Peyer's patch (tissue), 4 donors: ENCODE data around the gene WDR46.

Source experiments
- POLR2A ChIP-seq, 2 donors: fragments of 450-650 bp; IDR thresholded peaks; one replicate each; pipeline ENCODE4 v1.5.1; 2017; ENCODE audit warnings: antibody characterized with exemption in 2 of 2, mild to moderate bottlenecking in 2 of 2, moderate library complexity in 2 of 2
- TF ChIP-seq, protein P1 (sequence below), 6 experiments: fragments of 450-650 bp in 4 of 6; fragments of 200-600 bp in 2 of 6; sonication (generic) in 1 of 6; IDR thresholded peaks; one replicate each; pipeline ENCODE4 v1.5.1; 2017 to 2019; ENCODE audit warnings: antibody characterized with exemption in 6 of 6, mild to moderate bottlenecking in 3 of 6, moderate library complexity in 1 of 6

DNA sequence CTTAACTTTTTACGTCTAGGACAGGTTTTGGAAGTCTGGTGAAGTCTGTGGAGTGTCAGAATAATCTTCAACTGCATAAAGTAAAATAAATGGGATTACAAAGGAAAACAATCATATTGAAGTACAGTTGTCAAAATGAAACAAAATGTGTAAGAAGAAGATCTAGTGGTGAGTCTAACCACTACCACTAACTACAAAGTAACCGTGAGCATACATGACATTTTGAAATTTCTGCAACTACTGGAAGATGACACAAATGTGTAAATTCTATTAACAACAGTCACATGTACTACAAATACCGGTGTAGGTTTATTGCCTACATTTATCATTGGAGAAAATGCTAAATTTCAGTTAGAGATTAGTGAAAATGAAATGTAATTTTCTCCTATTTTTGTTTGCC lies 47.1 kb downstream of the WDR46 start:
- TF ChIP-seq, protein P1, sequence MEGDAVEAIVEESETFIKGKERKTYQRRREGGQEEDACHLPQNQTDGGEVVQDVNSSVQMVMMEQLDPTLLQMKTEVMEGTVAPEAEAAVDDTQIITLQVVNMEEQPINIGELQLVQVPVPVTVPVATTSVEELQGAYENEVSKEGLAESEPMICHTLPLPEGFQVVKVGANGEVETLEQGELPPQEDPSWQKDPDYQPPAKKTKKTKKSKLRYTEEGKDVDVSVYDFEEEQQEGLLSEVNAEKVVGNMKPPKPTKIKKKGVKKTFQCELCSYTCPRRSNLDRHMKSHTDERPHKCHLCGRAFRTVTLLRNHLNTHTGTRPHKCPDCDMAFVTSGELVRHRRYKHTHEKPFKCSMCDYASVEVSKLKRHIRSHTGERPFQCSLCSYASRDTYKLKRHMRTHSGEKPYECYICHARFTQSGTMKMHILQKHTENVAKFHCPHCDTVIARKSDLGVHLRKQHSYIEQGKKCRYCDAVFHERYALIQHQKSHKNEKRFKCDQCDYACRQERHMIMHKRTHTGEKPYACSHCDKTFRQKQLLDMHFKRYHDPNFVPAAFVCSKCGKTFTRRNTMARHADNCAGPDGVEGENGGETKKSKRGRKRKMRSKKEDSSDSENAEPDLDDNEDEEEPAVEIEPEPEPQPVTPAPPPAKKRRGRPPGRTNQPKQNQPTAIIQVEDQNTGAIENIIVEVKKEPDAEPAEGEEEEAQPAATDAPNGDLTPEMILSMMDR (IDR thresholded peaks at IDR 0.05): no peak
- TF ChIP-seq POLR2A (IDR thresholded peaks at IDR 0.05): no peak
